Germinal center (tissue), 1 donor: ENCODE results near the gene NEURL1.
"Not testable (repeated sequence)": the region's sequence is repeated elsewhere in the genome, so short reads cannot be mapped to it uniquely, and the experiment has no call there.

Experiments used
- DNase-seq: peaks from one replicate; pipeline ENCODE4 v3.0.0; 2012; ENCODE audit warnings: mixed read lengths, low spot score

NEURL1 gene

GRCh38 chr10:103514244-103514643 lies 20.7 kb downstream of the NEURL1 start:
- no peak for DNase-seq

- no peak for DNase-seq
These were observed 24.0 kb downstream of the NEURL1 start for GRCh38 chr10:103517234-103518085.

GRCh38 chr10:103519798-103520197 lies 26.3 kb downstream of the NEURL1 start:
- DNase-seq, result no peak

GRCh38 chr10:103522006-103522405 lies 28.5 kb downstream of the NEURL1 start:
- DNase-seq, result not testable (repeated sequence)

- no peak for DNase-seq
These were observed 30.2 kb downstream of the NEURL1 start for GRCh38 chr10:103523683-103524082.

GRCh38 chr10:103525901-103526300 lies 32.4 kb downstream of the NEURL1 start:
- DNase-seq, result no peak

GRCh38 chr10:103527476-103527875 lies 34.0 kb downstream of the NEURL1 start:
- DNase-seq, result not testable (repeated sequence)

GRCh38 chr10:103528549-103528948 lies 35.0 kb downstream of the NEURL1 start:
- DNase-seq, result no peak

- no peak for DNase-seq
These were observed 36.0 kb downstream of the NEURL1 start for GRCh38 chr10:103529539-103529938.

- no peak for DNase-seq
These were observed 40.3 kb downstream of the NEURL1 start for GRCh38 chr10:103533827-103534226.

- no peak for DNase-seq
These were observed 41.4 kb downstream of the NEURL1 start for GRCh38 chr10:103534621-103535498.

GRCh38 chr10:103535595-103535994 lies 42.1 kb downstream of the NEURL1 start:
- DNase-seq, result no peak

GRCh38 chr10:103539751-103540150 lies 46.2 kb downstream of the NEURL1 start:
- no peak for DNase-seq

GRCh38 chr10:103540722-103541121 lies 47.2 kb downstream of the NEURL1 start:
- DNase-seq, result no peak

GRCh38 chr10:103541616-103542015 lies 48.1 kb downstream of the NEURL1 start:
- no peak for DNase-seq

- DNase-seq, result no peak
These were observed 49.5 kb downstream of the NEURL1 start for GRCh38 chr10:103542764-103543616.

GRCh38 chr10:103543617-103544525 lies 50.4 kb downstream of the NEURL1 start:
- no peak for DNase-seq

GRCh38 chr10:103544657-103545310 lies 51.3 kb downstream of the NEURL1 start:
- DNase-seq, result no peak

- no peak for DNase-seq
These were observed 51.9 kb downstream of the NEURL1 start for GRCh38 chr10:103545366-103545765.

GRCh38 chr10:103545771-103546281 lies 52.3 kb downstream of the NEURL1 start:
- DNase-seq, result no peak
